ENCODE measurements around the gene MRPL47.
"Not testable (repeated sequence)": the region's sequence is repeated elsewhere in the genome, so short reads cannot be mapped to it uniquely, and the experiment has no call there.

Gene MRPL47

DNA sequence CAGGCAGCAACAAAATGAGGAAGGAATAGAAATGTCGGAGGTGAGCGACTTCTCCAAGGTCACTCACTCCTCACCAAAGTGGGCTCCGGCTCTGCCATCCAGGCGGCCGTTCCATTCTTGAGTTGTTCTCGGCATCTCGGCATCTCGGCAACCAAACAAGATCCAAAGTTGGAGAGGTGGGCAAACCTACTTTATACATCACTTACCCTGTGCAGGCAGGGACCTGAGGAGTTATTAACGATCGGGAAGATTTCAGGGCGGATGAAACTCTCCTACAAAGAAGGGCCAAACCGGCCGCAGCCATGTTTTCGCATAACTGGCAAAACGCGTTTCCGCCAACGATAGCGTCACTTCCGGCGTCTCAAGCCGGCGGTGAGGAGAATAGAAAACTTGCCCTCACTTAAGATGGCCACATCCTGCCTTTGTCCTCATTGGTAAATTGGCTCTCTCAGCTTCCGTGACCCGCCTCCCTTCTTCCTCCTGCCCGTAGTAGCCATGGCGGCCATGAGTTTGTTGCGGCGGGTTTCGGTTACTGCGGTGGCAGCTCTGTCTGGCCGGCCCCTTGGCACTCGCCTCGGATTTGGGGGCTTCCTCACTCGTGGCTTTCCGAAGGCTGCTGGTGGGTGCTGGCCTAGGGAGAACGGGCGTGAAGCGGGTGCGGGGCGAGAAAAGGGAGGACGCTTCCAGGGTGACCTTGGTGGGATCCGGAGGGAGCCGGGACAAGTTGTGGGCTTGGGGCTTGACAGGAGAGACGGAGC is at the start of gene MRPL47, which contains the start of gene NDUFB5:
Gene MRPL47, minus strand, starts transcription at position 318 of the 758 bp plus-strand sequence. Its CDS starts 14 bp downstream, at position 304.
Gene NDUFB5, plus strand, starts transcription at position 474 of the 758 bp plus-strand sequence. Its CDS starts 22 bp downstream, at position 496.
- TF ChIP-seq, protein P1, sequence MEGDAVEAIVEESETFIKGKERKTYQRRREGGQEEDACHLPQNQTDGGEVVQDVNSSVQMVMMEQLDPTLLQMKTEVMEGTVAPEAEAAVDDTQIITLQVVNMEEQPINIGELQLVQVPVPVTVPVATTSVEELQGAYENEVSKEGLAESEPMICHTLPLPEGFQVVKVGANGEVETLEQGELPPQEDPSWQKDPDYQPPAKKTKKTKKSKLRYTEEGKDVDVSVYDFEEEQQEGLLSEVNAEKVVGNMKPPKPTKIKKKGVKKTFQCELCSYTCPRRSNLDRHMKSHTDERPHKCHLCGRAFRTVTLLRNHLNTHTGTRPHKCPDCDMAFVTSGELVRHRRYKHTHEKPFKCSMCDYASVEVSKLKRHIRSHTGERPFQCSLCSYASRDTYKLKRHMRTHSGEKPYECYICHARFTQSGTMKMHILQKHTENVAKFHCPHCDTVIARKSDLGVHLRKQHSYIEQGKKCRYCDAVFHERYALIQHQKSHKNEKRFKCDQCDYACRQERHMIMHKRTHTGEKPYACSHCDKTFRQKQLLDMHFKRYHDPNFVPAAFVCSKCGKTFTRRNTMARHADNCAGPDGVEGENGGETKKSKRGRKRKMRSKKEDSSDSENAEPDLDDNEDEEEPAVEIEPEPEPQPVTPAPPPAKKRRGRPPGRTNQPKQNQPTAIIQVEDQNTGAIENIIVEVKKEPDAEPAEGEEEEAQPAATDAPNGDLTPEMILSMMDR (IDR thresholded peaks at IDR 0.05; ENCODE audit: insufficient read depth, low read depth, low read length, missing control alignments), result no peak
- H3K4me3 ChIP-seq (ENCODE audit: low read length), result peak within 1 kb of the TSS; percentile 99
- peak; percentile 98 for DNase-seq (ENCODE audit: low read depth)

- DNase-seq (ENCODE audit: low read depth), result peak; percentile 85
- TF ChIP-seq, protein P1 (IDR thresholded peaks at IDR 0.05; ENCODE audit: insufficient read depth, low read depth, low read length, missing control alignments), result no peak
- H3K4me3 ChIP-seq (ENCODE audit: low read length), result peak overlapping the region; percentile 74
Observed at GRCh38 chr3:179653096-179653797, 48.8 kb upstream of the MRPL47 start.

DNA sequence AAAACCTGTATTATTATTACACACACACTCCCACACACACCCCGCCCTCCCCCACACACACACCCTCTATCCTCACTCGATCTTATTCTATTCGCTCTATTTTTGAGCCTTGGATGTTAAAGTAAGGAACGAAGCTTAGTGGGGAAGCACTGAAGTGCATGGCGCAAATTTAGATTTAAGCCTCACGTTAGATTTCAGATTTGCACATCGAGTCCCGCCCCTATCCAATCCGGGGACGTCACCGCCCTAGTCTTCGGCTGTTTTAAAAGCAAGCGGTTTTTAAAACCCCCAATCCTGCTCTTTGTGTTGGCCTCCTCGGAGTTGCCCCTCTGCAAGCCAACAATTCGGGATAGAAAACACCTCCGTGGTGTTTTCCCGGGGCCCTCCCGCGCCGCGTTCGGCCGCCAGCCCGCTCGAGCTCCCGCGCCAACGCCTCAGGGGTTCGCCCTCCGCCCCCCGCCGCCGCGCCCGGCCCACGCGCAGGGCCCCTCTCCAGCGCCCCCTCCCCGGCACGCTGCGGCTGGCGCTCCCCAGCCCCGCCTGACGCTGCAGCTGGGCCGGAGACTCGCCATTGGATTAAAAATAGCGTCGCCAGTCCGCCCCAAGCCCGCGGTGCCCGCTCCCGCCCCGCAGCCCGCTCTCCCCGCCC is 48.1 kb upstream of the MRPL47 start, which contains the start of gene USP13:
Gene USP13, plus strand, starts transcription at position 594 of the 649 bp plus-strand sequence. CDS start 186 bp downstream, outside the sequence.
- peak within 1 kb of the TSS; percentile 74 for H3K4me3 ChIP-seq (ENCODE audit: low read length)
- DNase-seq (ENCODE audit: low read depth), result peak; percentile 55
- TF ChIP-seq, protein P1 (IDR thresholded peaks at IDR 0.05; ENCODE audit: insufficient read depth, low read depth, low read length, missing control alignments), result no peak

GRCh38 chr3:179651687-179652446 is 47.4 kb upstream of the MRPL47 start:
- H3K4me3 ChIP-seq (ENCODE audit: low read length), result peak overlapping the region; percentile 50
- TF ChIP-seq, protein P1 (IDR thresholded peaks at IDR 0.05; ENCODE audit: insufficient read depth, low read depth, low read length, missing control alignments), result no peak
- no peak for DNase-seq (ENCODE audit: low read depth)

GRCh38 chr3:179646177-179646576 is 41.7 kb upstream of the MRPL47 start:
- H3K4me3 ChIP-seq (ENCODE audit: low read length), result no peak overlapping the region
- no peak for DNase-seq (ENCODE audit: low read depth)
- TF ChIP-seq, protein P1 (IDR thresholded peaks at IDR 0.05; ENCODE audit: insufficient read depth, low read depth, low read length, missing control alignments), result no peak

DNA sequence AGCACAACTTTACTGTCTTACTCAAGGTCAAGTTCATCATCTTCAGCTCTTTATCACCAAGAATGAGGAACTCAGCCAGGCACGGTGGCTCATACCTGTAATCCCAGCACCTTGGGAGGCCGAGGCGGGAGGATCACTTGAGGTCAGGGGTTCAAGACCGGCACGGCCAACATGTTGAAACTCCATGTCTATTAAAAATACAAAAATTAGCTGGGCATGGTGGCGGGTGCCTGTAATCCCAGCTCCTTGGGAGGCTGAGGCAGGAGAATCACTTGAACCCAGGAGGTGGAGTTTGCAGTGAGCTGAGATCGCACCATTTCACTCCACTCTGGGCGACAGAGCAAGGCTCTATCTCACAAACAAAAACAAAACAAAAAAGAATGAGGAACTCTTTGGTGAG is 39.4 kb upstream of the MRPL47 start:
- not testable (repeated sequence) for H3K4me3 ChIP-seq (ENCODE audit: low read length); DNase-seq (ENCODE audit: low read depth)
